Adipocyte (in vitro differentiated cells): ENCODE measurements around the gene GALNT17.
"Not testable (repeated sequence)": the region's sequence is repeated elsewhere in the genome, so short reads cannot be mapped to it uniquely, and the experiment has no call there.

Experiments used
- DNase-seq: peaks from one replicate; pipeline ENCODE4 v3.0.0-alpha.2; 2015; ENCODE audit warnings: low read depth
- H3K27me3 ChIP-seq: replicated peaks from 2 replicates; pipeline ENCODE4 v1.7.0; 2013; ENCODE audit warnings: mild to moderate bottlenecking, low read length, moderate library complexity; ENCODE audit not compliant: control insufficient read depth, insufficient read depth
- H3K36me3 ChIP-seq: 2 replicates; pipeline ENCODE4 v1.7.0; 2013; ENCODE audit warnings: low read length, mild to moderate bottlenecking, moderate library complexity; ENCODE audit not compliant: control insufficient read depth, insufficient read depth, severe bottlenecking
- H3K4me1 ChIP-seq: 2 replicates; pipeline ENCODE4 v1.7.0; 2013; ENCODE audit warnings: mild to moderate bottlenecking, low read length, moderate library complexity; ENCODE audit not compliant: control insufficient read depth, insufficient read depth
- H3K4me3 ChIP-seq: 2 replicates; pipeline ENCODE4 v1.7.0; 2013; ENCODE audit warnings: mild to moderate bottlenecking, low read length, moderate library complexity
- H3K9ac ChIP-seq: 2 replicates; pipeline ENCODE4 v1.7.0; 2013; ENCODE audit warnings: mild to moderate bottlenecking, low read length, moderate library complexity
- H3K9me3 ChIP-seq: 2 replicates; pipeline ENCODE4 v1.7.0; 2013; ENCODE audit warnings: mild to moderate bottlenecking, low read length, moderate library complexity; ENCODE audit not compliant: control insufficient read depth

Gene GALNT17

GRCh38 chr7:71210220-71210619, 78.3 kb downstream of the GALNT17 start:
- Histone ChIP-seq H3K27me3 (no peaks in the 10 kb centered on the region), H3K9me3 (peaks cover 9% of the 10 kb centered on the region), H3K36me3 (no peaks in the 10 kb centered on the region), H3K9ac (no peak overlapping the region), H3K4me3 (no peak overlapping the region), H3K4me1 (peaks cover 6% of the 10 kb centered on the region)
- DNase-seq: no peak

GRCh38 chr7:71212433-71212832, 80.5 kb downstream of the GALNT17 start:
- DNase-seq, H3K36me3 ChIP-seq: not testable (repeated sequence)

GRCh38 chr7:71216211-71216610, 84.3 kb downstream of the GALNT17 start:
- peaks cover 7% of the 10 kb centered on the region for H3K4me1 ChIP-seq
- H3K27me3 ChIP-seq: no peaks in the 10 kb centered on the region
- no peak for DNase-seq
- H3K36me3 ChIP-seq: no peaks in the 10 kb centered on the region
- no peak overlapping the region for H3K9ac ChIP-seq
- peaks cover 25% of the 10 kb centered on the region for H3K9me3 ChIP-seq
- H3K4me3 ChIP-seq: no peak overlapping the region

More at GRCh38 chr7:71212433-71212832, 80.5 kb downstream of the GALNT17 start:
- not testable (repeated sequence) for H3K4me3 ChIP-seq, H3K9me3 ChIP-seq, H3K4me1 ChIP-seq, H3K27me3 ChIP-seq, H3K9ac ChIP-seq

- H3K36me3 ChIP-seq: no peaks in the 10 kb centered on the region
- peak overlapping the region; percentile 42 for H3K9ac ChIP-seq
Measured at GRCh38 chr7:71220210-71220695, 88.3 kb downstream of the GALNT17 start.

GRCh38 chr7:71221049-71221448, 89.1 kb downstream of the GALNT17 start:
- H3K9me3 ChIP-seq: peaks cover 15% of the 10 kb centered on the region
- DNase-seq: no peak
- H3K4me1 ChIP-seq: peaks cover 9% of the 10 kb centered on the region
- H3K4me3 ChIP-seq: no peak overlapping the region
- peak overlapping the region; percentile 42 for H3K9ac ChIP-seq
- H3K27me3 ChIP-seq: no peaks in the 10 kb centered on the region
- H3K36me3 ChIP-seq: no peaks in the 10 kb centered on the region

More at GRCh38 chr7:71220210-71220695, 88.3 kb downstream of the GALNT17 start:
- Histone ChIP-seq H3K9me3 (peaks cover 15% of the 10 kb centered on the region), H3K4me1 (peaks cover 9% of the 10 kb centered on the region), H3K4me3 (no peak overlapping the region), H3K27me3 (no peaks in the 10 kb centered on the region)
- no peak for DNase-seq

- Histone ChIP-seq H3K9me3 (peaks cover 15% of the 10 kb centered on the region), H3K9ac (peak overlapping the region; percentile 16), H3K36me3 (no peaks in the 10 kb centered on the region), H3K4me3 (no peak overlapping the region), H3K27me3 (no peaks in the 10 kb centered on the region), H3K4me1 (peaks cover 9% of the 10 kb centered on the region)
- DNase-seq: no peak
Measured at GRCh38 chr7:71221549-71221948, 89.6 kb downstream of the GALNT17 start.

GRCh38 chr7:71227126-71227525, 95.2 kb downstream of the GALNT17 start:
- Histone ChIP-seq H3K36me3 (no peaks in the 10 kb centered on the region), H3K27me3 (no peaks in the 10 kb centered on the region), H3K9ac (no peak overlapping the region), H3K4me1 (peaks cover 7% of the 10 kb centered on the region), H3K4me3 (no peak overlapping the region), H3K9me3 (peaks cover 11% of the 10 kb centered on the region)
- DNase-seq: no peak

- no peak overlapping the region for H3K4me3 ChIP-seq
- H3K27me3 ChIP-seq: no peaks in the 10 kb centered on the region
- peaks cover 9% of the 10 kb centered on the region for H3K4me1 ChIP-seq
- peaks cover 11% of the 10 kb centered on the region for H3K9me3 ChIP-seq
- H3K9ac ChIP-seq: no peak overlapping the region
- H3K36me3 ChIP-seq: no peaks in the 10 kb centered on the region
- DNase-seq: no peak
Measured at GRCh38 chr7:71229148-71229547, 97.2 kb downstream of the GALNT17 start.

GRCh38 chr7:71229699-71230098, 97.8 kb downstream of the GALNT17 start:
- Histone ChIP-seq H3K9me3 (peaks cover 11% of the 10 kb centered on the region), H3K9ac (no peak overlapping the region), H3K27me3 (no peaks in the 10 kb centered on the region), H3K4me3 (no peak overlapping the region), H3K4me1 (peaks cover 9% of the 10 kb centered on the region), H3K36me3 (no peaks in the 10 kb centered on the region)
- DNase-seq: no peak

- H3K4me1 ChIP-seq: peaks cover 23% of the 10 kb centered on the region
- peaks cover 7% of the 10 kb centered on the region for H3K9me3 ChIP-seq
- H3K9ac ChIP-seq: no peak overlapping the region
- no peaks in the 10 kb centered on the region for H3K27me3 ChIP-seq
- no peak for DNase-seq
- H3K4me3 ChIP-seq: no peak overlapping the region
- H3K36me3 ChIP-seq: no peaks in the 10 kb centered on the region
Measured at GRCh38 chr7:71235253-71235652, 103.3 kb downstream of the GALNT17 start.

- Histone ChIP-seq H3K4me3 (no peak overlapping the region), H3K9me3 (peaks cover 4% of the 10 kb centered on the region), H3K36me3 (no peaks in the 10 kb centered on the region), H3K27me3 (no peaks in the 10 kb centered on the region), H3K4me1 (peaks cover 22% of the 10 kb centered on the region), H3K9ac (no peak overlapping the region)
- DNase-seq: no peak
Measured at GRCh38 chr7:71236230-71237105, 104.5 kb downstream of the GALNT17 start.
